ENCODE data around the gene RAB44.

The RAB44 gene

GRCh38 chr6:36725581-36725980, 28.0 kb downstream of the RAB44 start:
- no peak for DNase-seq (ENCODE audit: low read depth)
- TF ChIP-seq CTCF (IDR thresholded peaks at IDR 0.05; ENCODE audit: low read depth, low read length), result no peak
- TF ChIP-seq, protein P1, sequence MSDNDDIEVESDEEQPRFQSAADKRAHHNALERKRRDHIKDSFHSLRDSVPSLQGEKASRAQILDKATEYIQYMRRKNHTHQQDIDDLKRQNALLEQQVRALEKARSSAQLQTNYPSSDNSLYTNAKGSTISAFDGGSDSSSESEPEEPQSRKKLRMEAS (IDR thresholded peaks at IDR 0.05; ENCODE audit: low read depth, low read length), result no peak
- no peak for TF ChIP-seq MYC (IDR thresholded peaks at IDR 0.05; ENCODE audit: low read depth, low read length)
- TF ChIP-seq POLR2A (IDR thresholded peaks at IDR 0.05; ENCODE audit: extremely low read depth, insufficient read length), result no peak
- no peak overlapping the region for H3K4me3 ChIP-seq (ENCODE audit: low read depth, low read length)

GRCh38 chr6:36727505-36728021, 29.9 kb downstream of the RAB44 start:
- DNase-seq (ENCODE audit: low read depth), result peak; percentile 71
- TF ChIP-seq MYC (IDR thresholded peaks at IDR 0.05; ENCODE audit: low read depth, low read length), result no peak
- TF ChIP-seq POLR2A (IDR thresholded peaks at IDR 0.05; ENCODE audit: extremely low read depth, insufficient read length), result no peak
- TF ChIP-seq CTCF (IDR thresholded peaks at IDR 0.05; ENCODE audit: low read depth, low read length), result no peak
- TF ChIP-seq, protein P1 (IDR thresholded peaks at IDR 0.05; ENCODE audit: low read depth, low read length), result 0 out of 2 replicates have a peak, but pooled peaks have one; percentile 4
- H3K4me3 ChIP-seq (ENCODE audit: low read depth, low read length), result no peak overlapping the region

GRCh38 chr6:36728289-36729160, 30.9 kb downstream of the RAB44 start:
- no peak overlapping the region for H3K4me3 ChIP-seq (ENCODE audit: low read depth, low read length)
- DNase-seq (ENCODE audit: low read depth), result no peak
- TF ChIP-seq POLR2A (IDR thresholded peaks at IDR 0.05; ENCODE audit: extremely low read depth, insufficient read length) (no peak), MYC (IDR thresholded peaks at IDR 0.05; ENCODE audit: low read depth, low read length) (no peak), CTCF (IDR thresholded peaks at IDR 0.05; ENCODE audit: low read depth, low read length) (no peak)
- TF ChIP-seq, protein P1 (IDR thresholded peaks at IDR 0.05; ENCODE audit: low read depth, low read length), result no peak

- TF ChIP-seq CTCF (IDR thresholded peaks at IDR 0.05; ENCODE audit: low read depth, low read length) (no peak), MYC (IDR thresholded peaks at IDR 0.05; ENCODE audit: low read depth, low read length) (no peak), POLR2A (IDR thresholded peaks at IDR 0.05; ENCODE audit: extremely low read depth, insufficient read length) (no peak)
- TF ChIP-seq, protein P1 (IDR thresholded peaks at IDR 0.05; ENCODE audit: low read depth, low read length), result no peak
- no peak overlapping the region for H3K4me3 ChIP-seq (ENCODE audit: low read depth, low read length)
- DNase-seq (ENCODE audit: low read depth), result no peak
These were observed 31.5 kb downstream of the RAB44 start for GRCh38 chr6:36729161-36729524.

DNA sequence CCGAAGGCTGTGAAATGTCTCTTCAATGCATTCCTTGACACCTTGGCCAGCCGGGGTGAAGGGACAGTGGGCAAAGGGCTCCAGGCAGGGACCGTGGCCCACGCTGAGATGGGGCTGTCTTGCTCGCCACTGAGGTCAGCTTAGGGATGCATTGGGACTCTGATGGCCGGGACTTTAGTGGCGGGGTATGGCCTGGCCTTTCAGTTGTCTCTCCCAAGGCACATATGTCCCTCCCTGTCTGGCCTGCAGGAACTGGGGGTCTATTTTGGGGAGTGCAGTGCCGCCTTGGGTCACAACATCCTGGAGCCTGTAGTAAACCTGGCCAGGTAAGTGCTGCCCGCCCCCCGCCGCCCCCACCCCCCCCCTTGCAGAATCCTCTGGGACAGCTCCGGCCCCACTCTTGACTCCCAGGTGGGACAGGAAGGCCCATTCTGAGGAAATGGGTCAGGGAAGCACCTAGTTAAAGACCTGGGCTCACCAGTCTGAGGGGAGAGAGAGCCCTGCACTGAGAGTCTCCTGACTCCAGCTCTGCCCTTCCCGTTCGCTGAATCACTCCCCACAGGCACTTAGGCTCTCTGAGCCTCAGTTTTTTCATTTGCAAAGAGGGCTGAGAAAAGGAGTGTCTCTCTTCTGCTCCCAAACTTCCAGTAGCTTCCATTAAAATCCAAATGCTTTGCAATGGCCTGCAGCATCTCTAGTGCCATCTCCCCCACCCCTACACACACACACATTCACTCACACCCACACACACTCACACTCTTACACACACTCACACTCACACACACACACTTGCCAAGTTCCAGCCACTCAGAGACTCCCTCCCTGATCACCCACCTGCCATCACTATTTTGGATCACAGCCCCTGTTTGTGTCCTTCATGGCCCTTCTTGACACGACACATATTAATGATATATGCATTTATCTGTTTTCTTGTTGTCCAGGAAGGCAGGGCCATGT, 33.1 kb downstream of the RAB44 start:
- no peak overlapping the region for H3K4me3 ChIP-seq (ENCODE audit: low read depth, low read length)
- DNase-seq (ENCODE audit: low read depth), result no peak
- no peak for TF ChIP-seq CTCF (IDR thresholded peaks at IDR 0.05; ENCODE audit: low read depth, low read length)
- no peak for TF ChIP-seq MYC (IDR thresholded peaks at IDR 0.05; ENCODE audit: low read depth, low read length)
- TF ChIP-seq POLR2A (IDR thresholded peaks at IDR 0.05; ENCODE audit: extremely low read depth, insufficient read length), result no peak
- TF ChIP-seq, protein P1 (IDR thresholded peaks at IDR 0.05; ENCODE audit: low read depth, low read length), result no peak
